IMR-90 (cell line): Measurements from ENCODE around the gene NPFFR1.

Experiments used
- CEBPB ChIP-seq: IDR thresholded peaks from 2 replicates; pipeline ENCODE4 v1.6.1; 2012; ENCODE audit warnings: low read depth, low read length, improper control_type of control experiment
- CHD1 ChIP-seq: IDR thresholded peaks from 2 replicates; pipeline ENCODE4 v1.6.1; 2012; ENCODE audit warnings: low read depth, low read length, improper control_type of control experiment
- CTCF ChIP-seq: conservative IDR thresholded peaks from 2 replicates; pipeline ENCODE4 v1.5.1; 2012; ENCODE audit warnings: mild to moderate bottlenecking, low read depth, low read length, improper control_type of control experiment
- POLR2A ChIP-seq: IDR thresholded peaks from 2 replicates; pipeline ENCODE4 v1.6.1; 2012; ENCODE audit warnings: mild to moderate bottlenecking, low read depth, low read length
- RAD21 ChIP-seq: IDR thresholded peaks from 2 replicates; pipeline ENCODE4 v1.6.1; 2012; ENCODE audit warnings: low read length, improper control_type of control experiment
- RCOR1 ChIP-seq: IDR thresholded peaks from 2 replicates; pipeline ENCODE4 v1.6.1; 2012; ENCODE audit warnings: mild to moderate bottlenecking, low read length, improper control_type of control experiment; ENCODE audit not compliant: insufficient replicate concordance
- SMC3 ChIP-seq: fragments of 150-350 bp; IDR thresholded peaks from 2 replicates; pipeline ENCODE4 v1.6.1; 2016; ENCODE audit warnings: low read depth, mild to moderate bottlenecking, antibody characterized with exemption, low read length, moderate library complexity
- USF2 ChIP-seq: fragments of 150-350 bp; IDR thresholded peaks from 2 replicates; pipeline ENCODE4 v1.6.1; 2017; ENCODE audit warnings: mild to moderate bottlenecking, antibody characterized with exemption, low read length, low read depth

- TF ChIP-seq CTCF (no peak), CHD1 (no peak), RCOR1 (no peak), POLR2A (no peak), RAD21 (no peak), USF2 (no peak), CEBPB (no peak), SMC3 (no peak)
Measured at GRCh38 chr10:70324339-70324861, 40.6 kb upstream of the NPFFR1 start.
